ENCODE measurements around the gene DNAJC13. TPM values are rescaled to one million over a fixed set of nuclear protein-coding genes. Genes with fewer than 3 reads are reported as not detected.
"Not testable (repeated sequence)": the region's sequence is repeated elsewhere in the genome, so short reads cannot be mapped to it uniquely, and the experiment has no call there.

Gene DNAJC13, protein sequence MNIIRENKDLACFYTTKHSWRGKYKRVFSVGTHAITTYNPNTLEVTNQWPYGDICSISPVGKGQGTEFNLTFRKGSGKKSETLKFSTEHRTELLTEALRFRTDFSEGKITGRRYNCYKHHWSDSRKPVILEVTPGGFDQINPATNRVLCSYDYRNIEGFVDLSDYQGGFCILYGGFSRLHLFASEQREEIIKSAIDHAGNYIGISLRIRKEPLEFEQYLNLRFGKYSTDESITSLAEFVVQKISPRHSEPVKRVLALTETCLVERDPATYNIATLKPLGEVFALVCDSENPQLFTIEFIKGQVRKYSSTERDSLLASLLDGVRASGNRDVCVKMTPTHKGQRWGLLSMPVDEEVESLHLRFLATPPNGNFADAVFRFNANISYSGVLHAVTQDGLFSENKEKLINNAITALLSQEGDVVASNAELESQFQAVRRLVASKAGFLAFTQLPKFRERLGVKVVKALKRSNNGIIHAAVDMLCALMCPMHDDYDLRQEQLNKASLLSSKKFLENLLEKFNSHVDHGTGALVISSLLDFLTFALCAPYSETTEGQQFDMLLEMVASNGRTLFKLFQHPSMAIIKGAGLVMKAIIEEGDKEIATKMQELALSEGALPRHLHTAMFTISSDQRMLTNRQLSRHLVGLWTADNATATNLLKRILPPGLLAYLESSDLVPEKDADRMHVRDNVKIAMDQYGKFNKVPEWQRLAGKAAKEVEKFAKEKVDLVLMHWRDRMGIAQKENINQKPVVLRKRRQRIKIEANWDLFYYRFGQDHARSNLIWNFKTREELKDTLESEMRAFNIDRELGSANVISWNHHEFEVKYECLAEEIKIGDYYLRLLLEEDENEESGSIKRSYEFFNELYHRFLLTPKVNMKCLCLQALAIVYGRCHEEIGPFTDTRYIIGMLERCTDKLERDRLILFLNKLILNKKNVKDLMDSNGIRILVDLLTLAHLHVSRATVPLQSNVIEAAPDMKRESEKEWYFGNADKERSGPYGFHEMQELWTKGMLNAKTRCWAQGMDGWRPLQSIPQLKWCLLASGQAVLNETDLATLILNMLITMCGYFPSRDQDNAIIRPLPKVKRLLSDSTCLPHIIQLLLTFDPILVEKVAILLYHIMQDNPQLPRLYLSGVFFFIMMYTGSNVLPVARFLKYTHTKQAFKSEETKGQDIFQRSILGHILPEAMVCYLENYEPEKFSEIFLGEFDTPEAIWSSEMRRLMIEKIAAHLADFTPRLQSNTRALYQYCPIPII (N-terminal part only)
- total RNA-seq = 35.7 TPM

DNA sequence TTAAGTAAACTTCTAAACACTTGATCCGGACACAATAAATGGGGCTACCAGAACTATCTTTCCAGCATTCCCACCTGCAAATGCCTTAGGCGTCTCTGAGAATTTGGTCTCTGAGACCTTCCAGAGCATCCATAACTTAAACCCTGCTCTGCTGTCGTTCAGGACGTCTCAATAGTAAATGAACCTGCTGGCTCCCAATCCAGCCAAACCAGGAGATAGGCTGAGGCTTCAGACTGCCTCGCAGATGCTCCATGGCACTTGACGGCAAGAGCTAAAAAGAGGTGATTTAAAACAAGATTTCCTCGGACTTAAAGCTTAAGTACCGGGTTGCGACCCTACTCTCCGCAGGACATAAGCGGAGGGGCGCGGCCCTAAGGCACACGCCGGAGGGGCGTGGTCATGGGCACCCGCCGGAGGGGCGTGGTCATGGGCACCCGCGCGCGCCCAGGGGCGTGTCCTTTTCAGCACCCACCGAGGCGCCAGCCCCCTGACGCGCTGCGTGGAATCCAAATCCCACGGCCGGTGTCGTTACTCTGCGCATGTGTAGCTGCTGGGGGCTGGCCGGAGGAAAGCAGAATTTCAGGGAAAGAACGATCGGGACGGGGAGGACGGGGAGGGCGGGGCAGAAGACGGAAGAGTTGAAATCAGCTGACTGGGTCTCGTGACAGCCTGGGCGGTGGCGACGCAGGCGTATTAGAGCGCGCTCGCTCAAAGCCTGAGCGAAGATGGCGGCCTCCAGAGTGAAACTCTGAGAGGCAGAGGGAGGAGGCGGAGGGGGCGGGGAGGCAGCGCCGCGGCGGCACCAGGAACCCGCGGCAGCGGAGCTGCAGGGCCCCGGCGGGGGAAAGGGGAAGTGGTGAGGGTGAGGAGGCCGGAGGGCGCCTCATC lies at the start of gene DNAJC13:
Gene DNAJC13, plus strand, starts transcription at position 696 of the 888 bp plus-strand sequence. CDS start 17,049 bp downstream, outside the sequence.
- DNase-seq (ENCODE audit: low spot score) = peak; percentile 95

DNA sequence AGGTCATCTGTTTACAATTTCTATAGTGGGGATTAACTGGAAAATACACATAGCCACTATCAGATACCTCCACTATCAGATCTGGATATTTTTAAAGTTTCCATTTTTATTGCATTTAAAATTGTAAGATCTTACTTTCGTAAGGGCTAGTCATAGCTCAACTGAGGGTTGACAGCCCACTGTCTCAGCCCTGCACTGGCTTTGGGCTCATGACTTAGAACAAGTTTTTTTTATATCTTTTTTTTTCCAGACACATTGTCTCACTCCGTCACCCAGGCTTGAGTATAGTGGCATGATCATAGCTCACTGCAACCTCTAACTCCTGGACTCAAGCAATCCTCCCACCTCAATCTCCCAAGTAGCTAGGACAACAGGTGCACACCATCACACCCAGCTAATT lies 48.8 kb upstream of the DNAJC13 start:
- DNase-seq (ENCODE audit: low spot score) = no peak

DNA sequence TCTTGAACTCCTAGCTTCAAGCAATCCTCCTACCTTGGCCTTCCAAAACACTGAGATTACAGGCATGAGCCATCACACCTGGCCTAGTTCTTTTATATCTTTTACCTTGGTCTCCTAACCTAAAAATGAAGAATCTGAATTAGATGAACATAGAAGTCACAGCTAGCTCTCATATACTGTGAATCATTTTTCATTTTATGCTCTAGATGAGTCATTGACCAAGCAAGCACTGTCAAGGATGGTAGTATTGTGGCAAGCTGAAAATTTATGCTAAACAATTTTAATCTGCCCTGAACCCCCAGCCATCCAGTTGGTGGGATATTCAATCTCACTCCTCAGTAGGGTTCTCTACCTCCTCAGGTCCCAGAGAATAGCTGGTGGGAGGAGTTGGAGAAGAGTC lies 48.3 kb upstream of the DNAJC13 start:
- no peak for DNase-seq (ENCODE audit: low spot score)

DNA sequence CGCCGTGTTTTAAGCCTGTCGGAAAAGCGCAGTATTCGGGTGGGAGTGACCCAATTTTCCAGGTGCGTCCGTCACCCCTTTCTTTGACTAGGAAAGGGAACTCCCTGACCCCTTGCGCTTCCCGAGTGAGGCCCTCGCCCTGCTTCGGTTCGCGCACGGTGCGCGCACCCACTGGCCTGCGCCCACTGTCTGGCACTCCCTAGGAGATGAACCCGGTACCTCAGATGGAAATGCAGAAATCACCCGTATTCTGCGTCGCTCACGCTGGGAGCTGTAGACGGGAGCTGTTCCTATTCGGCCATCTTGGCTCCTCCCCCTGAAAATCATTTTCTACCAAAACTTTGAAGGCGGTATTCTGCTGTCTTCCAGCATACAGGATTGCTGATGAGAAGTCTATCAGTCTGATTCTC lies 40.4 kb upstream of the DNAJC13 start:
- not testable (repeated sequence) for DNase-seq (ENCODE audit: low spot score)

DNA sequence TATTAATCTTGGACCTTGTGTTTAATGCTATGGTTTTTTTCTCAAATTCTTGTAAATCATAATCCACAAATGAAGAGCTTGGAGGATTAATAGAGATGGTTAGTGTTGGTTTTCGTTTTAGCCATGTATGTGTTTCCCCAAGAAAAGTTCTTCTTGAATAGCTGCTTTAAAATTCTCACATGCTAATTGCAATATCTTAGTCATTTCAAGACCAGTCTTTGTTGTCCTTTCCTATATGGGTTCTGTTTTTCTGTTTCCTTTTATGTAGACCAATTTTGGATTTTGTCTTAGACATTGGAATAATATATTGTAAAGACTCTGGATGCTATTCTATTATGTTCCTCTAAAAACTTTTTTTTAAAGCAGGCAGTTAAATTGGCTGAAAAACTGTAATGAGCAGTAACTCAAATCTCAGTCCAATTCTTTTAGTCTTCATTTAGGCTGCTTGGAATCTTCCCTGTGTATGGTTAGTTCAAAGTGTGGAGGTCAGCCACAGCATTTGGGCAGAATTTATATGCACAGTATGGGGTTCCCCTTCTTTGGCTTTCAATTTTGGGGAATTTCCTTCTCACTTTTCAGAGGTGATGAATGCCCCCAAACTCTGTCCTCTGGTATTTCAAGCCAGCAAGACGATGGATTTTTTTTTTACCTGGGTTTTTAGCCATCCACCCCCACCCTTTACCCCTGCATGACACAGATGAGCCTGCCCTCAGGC lies 39.1 kb upstream of the DNAJC13 start:
- no peak for DNase-seq (ENCODE audit: low spot score)

DNA sequence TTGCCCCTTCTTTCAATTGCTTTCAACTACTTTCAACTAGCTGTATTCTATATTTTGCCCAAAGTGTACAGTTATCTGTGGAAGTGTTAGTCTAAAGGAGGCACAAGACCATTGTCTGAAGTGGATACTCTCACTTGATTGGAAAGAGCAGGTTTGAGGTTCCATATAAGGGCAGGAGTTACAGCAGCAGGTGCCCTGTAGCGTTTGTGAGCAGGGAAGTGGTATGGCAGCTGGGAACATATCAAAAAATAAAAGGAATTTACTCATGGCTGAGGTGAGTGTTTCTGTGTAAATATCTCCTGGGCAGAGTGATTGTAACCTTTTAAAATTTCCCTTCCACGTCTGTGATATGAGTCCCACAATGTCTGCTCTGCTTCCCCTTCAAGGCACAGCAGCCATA lies 38.5 kb upstream of the DNAJC13 start:
- no peak for DNase-seq (ENCODE audit: low spot score)

DNA sequence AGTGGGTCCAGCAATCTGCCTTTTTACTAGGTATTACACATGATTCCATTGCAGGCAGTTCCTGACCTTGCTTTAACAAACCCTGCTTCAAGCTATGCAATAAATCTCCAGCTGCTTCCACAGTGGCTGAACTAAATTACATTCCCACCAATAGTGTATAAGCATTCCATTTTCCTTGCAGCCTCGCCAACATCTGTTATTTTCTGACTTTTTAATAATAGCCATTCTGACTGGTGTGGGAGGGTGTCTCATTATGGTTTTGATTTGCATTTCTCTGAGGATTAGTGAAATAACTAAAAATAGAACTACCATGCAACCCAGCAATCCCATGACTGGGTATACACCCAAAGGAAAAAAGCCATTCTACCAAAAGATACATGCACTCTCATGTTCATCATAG lies 36.4 kb upstream of the DNAJC13 start:
- no peak for DNase-seq (ENCODE audit: low spot score)

DNA sequence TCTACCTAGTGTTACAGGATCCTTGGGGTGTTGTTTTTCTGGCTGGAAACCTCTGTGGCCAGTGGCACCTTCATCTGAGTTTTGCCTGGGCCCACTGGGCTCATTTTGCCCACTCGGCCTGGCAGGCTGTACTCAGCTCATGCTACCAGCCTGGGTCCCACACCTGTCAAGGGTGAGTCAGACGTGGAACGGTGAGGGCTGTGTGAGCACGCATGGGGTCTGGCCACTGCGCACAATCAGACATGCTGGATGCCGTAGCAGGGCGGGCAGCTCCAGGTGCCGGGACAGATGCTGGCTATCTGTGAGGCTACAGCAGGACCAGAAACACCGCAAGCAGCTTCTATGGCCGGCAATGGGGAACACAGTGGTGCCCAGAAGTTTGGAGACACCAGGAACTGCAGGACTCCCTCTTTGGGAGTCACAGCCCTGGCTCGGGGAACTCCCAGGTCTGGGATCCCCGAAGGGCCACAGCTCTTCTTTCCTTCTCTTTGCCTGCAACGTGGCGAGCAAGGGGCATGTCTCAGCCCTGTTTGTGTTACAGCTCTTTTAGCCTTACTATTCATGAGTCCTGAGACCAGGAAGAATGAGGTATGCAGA lies 35.9 kb upstream of the DNAJC13 start:
- DNase-seq (ENCODE audit: low spot score) = no peak

DNA sequence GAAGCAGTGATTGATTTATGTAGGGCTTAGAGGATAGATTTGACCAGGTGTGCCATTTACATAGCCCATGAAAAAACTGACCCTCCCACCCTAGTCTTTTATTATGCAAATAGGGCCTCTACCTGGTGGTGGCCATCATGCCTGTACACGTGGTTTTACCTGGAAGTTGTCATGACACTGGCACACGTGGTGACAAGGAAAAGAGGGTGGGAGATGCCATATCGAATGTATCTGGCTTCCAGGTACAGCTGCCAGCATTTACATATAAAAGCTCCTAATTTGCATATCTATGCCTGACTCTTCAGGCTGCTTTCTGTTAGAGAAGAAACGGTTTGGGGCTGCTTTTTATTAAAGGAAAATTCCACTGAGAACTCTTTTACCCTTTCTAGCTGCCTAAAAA lies 35.0 kb upstream of the DNAJC13 start:
- DNase-seq (ENCODE audit: low spot score) = no peak

DNA sequence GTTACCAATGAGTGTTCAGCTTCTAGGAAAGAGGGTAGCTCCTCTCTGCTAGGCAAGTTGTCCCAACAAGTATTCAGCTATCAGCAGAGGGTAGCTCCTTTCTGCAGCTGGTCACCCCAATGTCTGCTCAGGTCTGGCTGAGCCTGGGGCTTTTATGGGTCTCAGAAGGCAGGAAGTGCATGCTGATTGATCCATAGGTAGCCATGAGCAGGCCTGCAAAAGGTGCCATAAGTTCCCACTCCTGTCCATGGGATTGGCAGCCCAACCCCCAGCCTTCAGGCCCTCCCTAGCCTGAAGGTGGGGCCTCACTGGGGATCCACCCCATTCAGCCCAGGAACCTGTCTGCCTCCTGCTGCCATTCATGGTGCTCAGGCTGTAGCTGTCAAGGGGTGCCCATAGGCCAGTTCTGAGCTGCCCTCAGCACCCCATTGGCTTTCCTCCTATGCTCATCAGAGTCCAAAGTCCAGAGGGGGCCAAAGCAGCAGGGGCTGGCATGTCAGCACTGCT lies 34.6 kb upstream of the DNAJC13 start:
- DNase-seq (ENCODE audit: low spot score) = no peak

DNA sequence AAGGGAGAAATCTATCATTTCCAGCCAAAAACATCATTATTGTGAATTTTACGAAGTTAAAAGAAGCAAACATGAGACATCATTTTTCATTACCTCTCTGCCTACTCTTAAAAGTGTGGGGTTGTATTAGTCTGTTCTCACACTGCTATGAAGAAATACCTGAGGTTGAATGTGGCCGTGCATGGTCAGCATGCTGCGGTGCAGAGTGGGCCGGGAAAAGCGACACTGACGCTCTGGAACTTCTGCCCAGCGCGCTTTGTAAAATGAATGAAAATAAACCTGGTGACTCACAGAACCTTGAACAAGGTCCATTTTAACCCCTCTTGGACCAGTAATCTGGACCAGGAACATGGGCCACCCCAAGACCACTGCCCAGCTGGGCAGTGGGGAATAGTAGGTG lies 31.0 kb upstream of the DNAJC13 start:
- DNase-seq (ENCODE audit: low spot score) = no peak

DNA sequence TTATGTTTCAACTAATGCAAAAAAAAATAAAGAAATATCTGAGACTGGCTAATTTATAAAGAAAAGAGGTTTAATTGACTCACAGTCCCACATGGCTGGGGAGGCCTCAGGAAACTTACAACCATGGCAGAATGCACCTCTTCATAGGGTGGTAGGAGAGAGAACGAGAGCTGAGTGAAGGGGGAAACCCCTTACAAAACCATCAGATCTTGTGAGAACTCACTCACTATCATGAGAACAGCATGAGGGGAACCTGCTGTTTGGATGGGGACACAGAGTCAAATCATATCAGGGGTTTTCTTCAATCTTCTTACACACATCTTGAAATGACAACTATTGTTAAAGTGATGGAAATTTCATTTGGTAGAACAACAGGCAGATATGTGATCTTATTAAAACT lies 24.6 kb upstream of the DNAJC13 start:
- not testable (repeated sequence) for DNase-seq (ENCODE audit: low spot score)

DNA sequence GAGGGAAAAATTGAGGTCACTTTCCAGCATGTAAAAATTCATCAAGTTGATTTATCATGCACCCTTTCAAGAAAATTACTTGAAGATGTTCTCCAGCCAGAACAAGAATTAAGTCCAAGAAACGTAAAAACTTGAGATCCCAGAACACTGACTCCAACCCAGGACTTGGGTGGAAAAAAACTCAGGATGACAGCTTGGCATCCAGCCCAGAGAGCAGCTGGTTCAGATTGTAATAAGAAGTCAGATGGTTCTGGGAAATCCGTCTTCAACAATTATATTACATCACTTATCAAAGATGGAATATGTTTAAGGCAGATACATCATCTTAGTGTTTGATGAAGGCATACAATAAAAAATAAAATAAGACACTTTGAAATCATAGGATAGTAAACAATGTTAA lies 23.0 kb upstream of the DNAJC13 start:
- DNase-seq (ENCODE audit: low spot score) = no peak

DNA sequence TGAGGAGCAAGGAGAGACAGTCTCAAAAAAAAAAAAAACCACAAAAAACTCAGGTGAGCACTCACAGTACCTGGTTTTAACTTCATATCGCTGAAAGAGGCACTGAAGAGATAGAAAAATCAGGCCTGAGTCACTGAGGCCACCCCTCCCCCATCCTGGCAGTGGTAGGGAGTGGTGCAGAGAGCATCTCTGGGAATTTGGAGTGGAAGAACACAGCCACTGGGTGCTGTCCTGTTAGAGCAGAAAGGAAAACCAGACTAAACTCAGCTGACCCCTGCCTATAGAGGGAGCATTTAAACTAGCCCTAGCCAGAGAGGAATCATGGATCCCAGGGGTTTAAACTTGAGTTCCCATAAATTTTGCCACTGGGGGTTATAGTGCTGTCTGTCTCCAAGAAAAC lies 22.2 kb upstream of the DNAJC13 start:
- DNase-seq (ENCODE audit: low spot score) = no peak

DNA sequence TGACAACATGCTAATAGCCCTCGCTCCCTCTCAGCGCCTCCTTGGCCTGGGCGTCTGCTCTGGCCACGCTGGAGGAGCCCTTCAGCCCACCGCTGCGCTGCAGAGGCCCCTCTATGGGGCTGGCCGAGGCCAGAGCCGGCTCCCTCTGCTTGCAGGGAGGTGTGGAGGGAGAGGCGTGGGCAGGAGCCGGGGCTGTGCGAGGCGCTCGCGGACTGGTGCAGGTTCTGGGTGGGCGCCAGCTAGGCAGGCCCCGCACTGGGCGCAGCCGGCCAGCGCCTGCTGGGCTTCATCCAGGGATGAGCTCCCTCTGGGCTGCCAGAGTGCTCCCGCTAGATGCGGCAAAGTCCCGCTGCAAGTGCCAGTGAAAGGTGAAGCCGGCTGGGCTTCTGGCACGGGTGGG lies 21.0 kb upstream of the DNAJC13 start:
- no peak for DNase-seq (ENCODE audit: low spot score)

DNA sequence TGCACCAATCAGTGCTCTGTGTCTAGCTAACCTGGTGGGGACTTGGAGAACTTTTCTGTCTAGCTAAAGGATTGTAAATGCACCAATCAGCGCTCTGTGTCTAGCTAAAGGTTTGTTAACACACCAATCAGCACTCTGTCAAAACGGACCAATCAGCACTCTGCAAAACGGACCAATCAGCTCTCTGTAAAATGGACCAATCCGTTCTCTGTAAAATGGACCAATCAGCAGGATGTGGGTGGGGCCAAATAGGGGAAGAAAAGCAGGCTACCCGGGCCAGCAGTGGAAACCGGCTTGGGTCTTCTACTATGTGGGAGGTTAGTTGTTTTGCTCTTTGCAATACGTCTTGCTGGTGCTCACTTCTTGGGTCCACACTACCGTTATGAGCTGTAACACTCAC lies 20.5 kb upstream of the DNAJC13 start:
- DNase-seq (ENCODE audit: low spot score) = not testable (repeated sequence)

DNA sequence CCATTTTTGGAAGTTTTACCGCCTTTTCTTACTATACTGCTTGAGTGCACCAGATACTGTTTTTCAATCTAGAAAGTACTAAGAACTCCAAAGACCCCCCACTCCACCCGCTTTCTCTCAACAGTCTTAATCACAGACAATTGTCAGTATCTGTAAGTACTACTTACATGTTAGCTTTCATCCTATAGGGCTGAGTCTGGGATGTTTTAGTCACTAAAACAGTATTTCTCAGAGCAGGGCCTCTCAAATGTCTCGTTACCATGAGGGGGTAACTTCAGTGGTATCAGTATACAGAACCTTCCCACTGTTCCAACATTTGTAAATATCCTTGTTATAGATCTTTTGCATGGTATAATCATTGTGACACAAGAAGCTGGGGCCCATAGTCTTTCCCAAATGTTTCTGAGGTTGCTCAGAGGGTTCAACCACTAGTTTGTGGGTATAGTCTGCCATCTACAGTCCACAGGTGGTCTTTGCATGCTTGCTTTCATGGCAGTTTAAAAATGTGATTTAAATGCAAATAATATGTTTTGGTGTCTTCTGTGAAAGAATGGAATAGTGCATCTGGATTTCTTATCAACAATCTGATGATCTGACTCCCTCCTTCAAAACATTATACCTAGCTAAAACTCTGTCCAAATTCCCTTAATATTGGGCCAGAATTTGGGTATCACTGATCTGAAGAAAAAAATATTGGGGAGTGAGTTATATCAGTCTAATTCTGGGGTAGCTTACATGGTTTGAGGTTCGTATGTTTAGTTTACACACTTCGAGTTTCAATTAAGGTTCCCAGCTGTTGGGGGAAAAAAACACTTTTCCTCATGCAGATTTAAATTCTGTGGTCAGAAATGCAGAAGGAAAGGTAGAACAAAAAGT lies 18.0 kb upstream of the DNAJC13 start:
- DNase-seq (ENCODE audit: low spot score) = peak; percentile 18

DNA sequence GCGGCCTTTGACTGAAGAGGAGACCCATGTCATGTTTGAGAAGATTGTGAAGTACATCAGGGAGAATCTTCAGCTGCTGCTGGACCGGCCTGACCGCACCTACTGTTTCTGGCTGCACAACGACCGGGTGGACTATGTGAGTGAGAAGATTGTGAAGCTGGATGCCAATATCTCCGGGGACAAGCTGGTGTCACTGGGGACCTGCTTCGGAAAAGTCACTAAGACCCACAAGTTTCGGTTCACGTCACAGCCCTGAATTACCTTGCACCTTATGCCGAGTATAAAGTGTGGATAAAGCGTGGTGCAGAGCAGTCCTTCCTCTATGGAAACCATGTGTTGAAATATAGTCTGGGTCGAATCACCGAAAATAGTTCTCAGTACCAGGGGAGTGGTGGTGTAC lies 16.0 kb upstream of the DNAJC13 start:
- no peak for DNase-seq (ENCODE audit: low spot score)

DNA sequence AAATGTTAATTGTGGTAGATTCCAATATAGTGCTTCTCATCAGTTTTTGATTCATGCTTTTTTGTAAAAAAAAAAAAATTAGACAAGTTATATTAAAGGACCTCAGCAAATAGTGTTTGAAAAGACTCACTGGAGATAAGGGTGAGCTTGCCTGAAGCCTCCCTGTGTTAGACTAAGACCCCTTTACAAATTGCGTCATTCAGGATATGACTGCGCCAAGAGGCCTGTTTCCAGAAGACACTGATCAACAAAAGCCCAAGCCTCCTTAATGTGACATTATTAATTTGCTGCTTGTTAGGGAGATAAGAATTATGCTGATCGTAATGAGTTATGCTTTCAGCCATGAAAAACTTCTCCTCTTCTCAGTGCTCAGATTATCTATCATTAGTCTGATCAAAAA lies 13.0 kb upstream of the DNAJC13 start:
- DNase-seq (ENCODE audit: low spot score) = no peak

All from mucosa of gallbladder (tissue), 1 donor.